K562 (cell line): ENCODE data around the gene RHAG. TPM values are rescaled to one million over a fixed set of nuclear protein-coding genes. Genes with fewer than 3 reads are reported as not detected.
A peak's percentile ranks its signal among the peaks of the same experiment; 100 is the strongest.

ENCODE experiments used
- CEBPB ChIP-seq: fragments of 450-650 bp; IDR thresholded peaks from 2 replicates; pipeline ENCODE4 v1.6.1; 2016; ENCODE audit warnings: missing genetic modification characterization, missing compliant biosample characterization
- FOXM1 ChIP-seq, 2 experiments: fragments of 450-650 bp in 1 of 2; sonication (generic) in 1 of 2; formaldehyde crosslinking in 1 of 2; IDR thresholded peaks; 2 replicates each; pipeline versions ENCODE4 v1.6.1 to v1.9.0; 2017 to 2022; ENCODE audit warnings: low read depth in 2 of 2, mild to moderate bottlenecking in 2 of 2, missing genetic modification reagents in 1 of 2, moderate library complexity in 1 of 2
- GABPB2 ChIP-seq: fragments of 250-450 bp; sonication (Bioruptor Pico); conservative IDR thresholded peaks from 2 replicates; pipeline ENCODE4 v1.5.1; 2021; ENCODE audit warnings: mild to moderate bottlenecking
- HLTF ChIP-seq: fragments of 450-650 bp; IDR thresholded peaks from 2 replicates; pipeline ENCODE4 v1.6.1; 2016
- HOMEZ ChIP-seq: fragments of 250-450 bp; sonication (Bioruptor Pico); IDR thresholded peaks from 2 replicates; pipeline ENCODE4 v1.4.0; 2020; ENCODE audit warnings: mild to moderate bottlenecking, moderate library complexity
- IFI16 ChIP-seq: fragments of 250-450 bp; sonication (Bioruptor Pico); IDR thresholded peaks from 2 replicates; pipeline ENCODE4 v2.1.2; 2022; ENCODE audit warnings: mild to moderate bottlenecking, inconsistent platforms
- MBD1 ChIP-seq: fragments of 250-450 bp; sonication (Bioruptor Pico); IDR thresholded peaks from 2 replicates; pipeline ENCODE4 v1.8.0; 2022; ENCODE audit warnings: inconsistent platforms
- NFXL1 ChIP-seq: fragments of 450-650 bp; formaldehyde crosslinking; IDR thresholded peaks from 2 replicates; pipeline ENCODE4 v1.4.0; 2021; ENCODE audit warnings: mild to moderate bottlenecking
- POU5F1 ChIP-seq: fragments of 150-350 bp; IDR thresholded peaks from 2 replicates; pipeline ENCODE4 v1.6.1; 2014; ENCODE audit warnings: borderline replicate concordance, low read length, low read depth, mild to moderate bottlenecking; ENCODE audit not compliant: partially characterized antibody
- PPARD ChIP-seq: fragments of 250-450 bp; sonication (Bioruptor Pico); IDR thresholded peaks from 2 replicates; pipeline ENCODE4 v1.8.0; 2022; ENCODE audit warnings: inconsistent platforms, mild to moderate bottlenecking, moderate library complexity
- PURB ChIP-seq: sonication (generic); formaldehyde crosslinking; IDR thresholded peaks from 2 replicates; pipeline ENCODE4 v1.9.0; 2021; ENCODE audit warnings: low read depth, mild to moderate bottlenecking, missing genetic modification reagents
- RBFOX2 ChIP-seq: fragments of 200-400 bp; formaldehyde crosslinking; IDR thresholded peaks from 2 replicates; pipeline ENCODE4 v1.6.1; 2017; ENCODE audit warnings: low read depth, mild to moderate bottlenecking, low read length, moderate library complexity
- RBM22 ChIP-seq: fragments of 200-400 bp; formaldehyde crosslinking; IDR thresholded peaks from 2 replicates; pipeline ENCODE4 v1.6.1; 2018; ENCODE audit warnings: low read length, low read depth; ENCODE audit not compliant: poor library complexity, severe bottlenecking
- SRSF1 ChIP-seq: fragments of 200-400 bp; formaldehyde crosslinking; IDR thresholded peaks from 2 replicates; pipeline ENCODE4 v1.6.1; 2017; ENCODE audit warnings: mild to moderate bottlenecking, low read depth, low read length, moderate library complexity
- YBX1 ChIP-seq: fragments of 450-650 bp; IDR thresholded peaks from 2 replicates; pipeline ENCODE4 v1.7.1; 2016; ENCODE audit warnings: mild to moderate bottlenecking
- ZNF253 ChIP-seq: fragments of 250-450 bp; sonication (Bioruptor Pico); conservative IDR thresholded peaks from 2 replicates; pipeline ENCODE4 v1.6.1; 2021; ENCODE audit warnings: mild to moderate bottlenecking
- ZNF311 ChIP-seq: fragments of 250-450 bp; sonication (Bioruptor Pico); IDR thresholded peaks from 2 replicates; pipeline ENCODE4 v1.4.0; 2020; ENCODE audit warnings: mild to moderate bottlenecking, moderate library complexity
- ZNF766 ChIP-seq: fragments of 200-800 bp; sonication (Bioruptor generic); conservative IDR thresholded peaks from 2 replicates; pipeline ENCODE4 v1.6.1; 2016; ENCODE audit warnings: missing genetic modification characterization, missing compliant biosample characterization
- polyA plus RNA-seq, 8 experiments: library from polyadenylated mRNA; depleted of rRNA in 4 of 8; stranded (reverse) in 5 of 8; unstranded in 3 of 8; fragments of >200 nt; fragmentation: Nextera tagmentation in 2 of 8; fragmentation: Illumina TruSeq in 1 of 8; extraction: Ambion mirVana in 2 of 8; extraction: Trizol in 1 of 8; gene quantifications; 2 replicates each; pipeline versions ENCODE4 v1.2.1 to v1.2.3, GENCODE V29; 2011 to 2014; ENCODE audit warnings: inconsistent platforms in 1 of 8, missing spikeins in 1 of 8
- total RNA-seq, 7 experiments: library from RNA; depleted of rRNA in 6 of 7; stranded (reverse); fragments of >200 nt in 6 of 7; fragmentation: Illumina TruSeq in 2 of 7; extraction: Trizol in 2 of 7; gene quantifications; 2 replicates each; pipeline versions ENCODE4 v1.2.1 to v1.2.3, GENCODE V29; 2011 to 2021; ENCODE audit warnings: low replicate concordance in 1 of 7
- TF ChIP-seq, protein P1 (sequence below): fragments of 450-650 bp; IDR thresholded peaks from 2 replicates; pipeline ENCODE4 v1.6.1; 2016; ENCODE audit warnings: borderline replicate concordance

Gene RHAG
- total and polyA plus RNA-seq, 9 of the 15 experiments (the other 6 are each of a cell fraction or from before 2014, with no cell fraction given), result 290 to 1,202 (median 505) TPM

- TF ChIP-seq POU5F1, result no peak
- no peak for TF ChIP-seq PURB (CRISPR knock-in tag)
- no peak for TF ChIP-seq IFI16 (CRISPR knock-in tag)
- TF ChIP-seq, protein P1, sequence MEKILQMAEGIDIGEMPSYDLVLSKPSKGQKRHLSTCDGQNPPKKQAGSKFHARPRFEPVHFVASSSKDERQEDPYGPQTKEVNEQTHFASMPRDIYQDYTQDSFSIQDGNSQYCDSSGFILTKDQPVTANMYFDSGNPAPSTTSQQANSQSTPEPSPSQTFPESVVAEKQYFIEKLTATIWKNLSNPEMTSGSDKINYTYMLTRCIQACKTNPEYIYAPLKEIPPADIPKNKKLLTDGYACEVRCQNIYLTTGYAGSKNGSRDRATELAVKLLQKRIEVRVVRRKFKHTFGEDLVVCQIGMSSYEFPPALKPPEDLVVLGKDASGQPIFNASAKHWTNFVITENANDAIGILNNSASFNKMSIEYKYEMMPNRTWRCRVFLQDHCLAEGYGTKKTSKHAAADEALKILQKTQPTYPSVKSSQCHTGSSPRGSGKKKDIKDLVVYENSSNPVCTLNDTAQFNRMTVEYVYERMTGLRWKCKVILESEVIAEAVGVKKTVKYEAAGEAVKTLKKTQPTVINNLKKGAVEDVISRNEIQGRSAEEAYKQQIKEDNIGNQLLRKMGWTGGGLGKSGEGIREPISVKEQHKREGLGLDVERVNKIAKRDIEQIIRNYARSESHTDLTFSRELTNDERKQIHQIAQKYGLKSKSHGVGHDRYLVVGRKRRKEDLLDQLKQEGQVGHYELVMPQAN, result no peak
- TF ChIP-seq CEBPB (tag), result peak; percentile 80
- no peak for TF ChIP-seq SRSF1
- TF ChIP-seq HLTF, result 0 out of 2 replicates have a peak, but pooled peaks have one; percentile 60
- no peak for TF ChIP-seq YBX1
- TF ChIP-seq ZNF253 (CRISPR knock-in tag), result no peak
- TF ChIP-seq FOXM1 (IDR thresholded peaks at IDR 0.05; ENCODE audit: low read depth), result peak; percentile 98
- no peak for TF ChIP-seq FOXM1 (CRISPR knock-in tag; IDR thresholded peaks at IDR 0.05; ENCODE audit: low read depth)
- TF ChIP-seq GABPB2 (CRISPR knock-in tag), result no peak
- TF ChIP-seq RBFOX2, result peak; percentile 60
- TF ChIP-seq MBD1 (CRISPR knock-in tag), result no peak
- TF ChIP-seq NFXL1 (CRISPR knock-in tag), result no peak
- TF ChIP-seq PPARD, result no peak
- TF ChIP-seq RBM22, result no peak
- no peak for TF ChIP-seq HOMEZ (CRISPR knock-in tag)
- peak; percentile 91 for TF ChIP-seq ZNF766 (CRISPR knock-in tag)
- TF ChIP-seq ZNF311, result no peak
These were observed 9.6 kb upstream of the RHAG start (continued) for GRCh38 chr6:49646130-49646824.
